GM03348 (cell line): ENCODE results near the gene RALGDS.

Source experiments
- DNase-seq: peaks from one replicate; pipeline ENCODE4 v3.0.0; 2012; ENCODE audit warnings: low spot score

Gene RALGDS

GRCh38 chr9:133134388-133135145 is 13.5 kb upstream of the RALGDS start:
- DNase-seq: no peak

- peak; percentile 93 for DNase-seq
These were observed 12.8 kb upstream of the RALGDS start for GRCh38 chr9:133133681-133134387.

- DNase-seq: no peak
These were observed 11.1 kb upstream of the RALGDS start for GRCh38 chr9:133132174-133132573.

GRCh38 chr9:133131506-133131905 is 10.5 kb upstream of the RALGDS start:
- no peak for DNase-seq

GRCh38 chr9:133130685-133131244 is 9.7 kb upstream of the RALGDS start:
- no peak for DNase-seq

- DNase-seq: no peak
These were observed 8.2 kb upstream of the RALGDS start for GRCh38 chr9:133129001-133129795.

DNA sequence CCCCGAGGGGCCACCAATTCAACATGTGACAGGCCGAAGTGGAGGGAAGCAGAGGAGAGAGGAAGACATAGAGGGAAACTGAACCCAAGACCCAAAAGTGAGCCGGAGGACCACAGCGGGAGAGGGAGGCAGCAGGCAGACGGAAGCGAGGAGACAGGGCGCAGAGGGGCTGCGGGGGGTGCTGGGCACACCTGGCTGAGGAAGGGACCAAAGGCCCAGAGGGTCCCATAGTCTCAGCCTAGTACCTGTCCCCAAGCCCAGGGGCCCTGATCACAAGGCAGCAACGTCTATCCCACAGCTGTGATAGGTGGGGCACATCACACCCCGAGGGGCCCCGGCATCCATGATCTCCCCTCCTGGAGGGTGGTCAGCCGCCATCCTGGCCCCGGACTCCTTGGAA is 7.1 kb upstream of the RALGDS start:
- DNase-seq: no peak

DNA sequence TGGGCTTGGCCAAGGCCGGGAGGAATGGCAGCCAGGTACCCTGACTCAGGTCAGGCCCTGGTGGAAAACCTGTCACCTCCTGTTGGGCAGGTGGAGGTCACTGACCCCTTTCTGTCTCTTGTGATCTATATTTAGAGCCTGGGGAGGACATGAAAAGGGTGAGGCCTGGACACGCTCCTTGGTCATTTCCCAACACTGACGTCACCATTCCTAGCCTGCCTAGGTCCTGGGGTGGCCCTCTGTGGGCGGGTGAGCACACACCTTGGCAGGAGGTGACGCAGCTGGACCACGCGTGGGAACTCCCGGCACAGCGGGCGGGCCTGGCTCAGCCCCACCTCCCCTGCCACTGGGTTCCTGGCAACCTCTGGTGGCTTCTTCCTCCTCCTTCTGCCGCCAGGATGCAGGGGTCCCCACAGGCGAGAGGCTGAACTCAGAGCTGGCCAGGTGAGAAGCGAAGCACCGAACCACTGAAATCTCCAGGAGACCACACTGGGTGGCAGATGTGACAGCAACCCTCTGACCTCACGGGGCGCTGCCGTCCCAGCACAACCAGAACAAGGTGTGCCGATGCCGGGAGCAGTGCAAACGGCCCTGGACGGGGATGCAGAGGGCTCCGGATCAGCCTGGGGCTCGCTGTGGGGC is 6.4 kb upstream of the RALGDS start:
- DNase-seq: no peak

GRCh38 chr9:133126697-133127339 is 5.8 kb upstream of the RALGDS start:
- no peak for DNase-seq

GRCh38 chr9:133125941-133126696 is 5.1 kb upstream of the RALGDS start:
- peak; percentile 74 for DNase-seq

DNA sequence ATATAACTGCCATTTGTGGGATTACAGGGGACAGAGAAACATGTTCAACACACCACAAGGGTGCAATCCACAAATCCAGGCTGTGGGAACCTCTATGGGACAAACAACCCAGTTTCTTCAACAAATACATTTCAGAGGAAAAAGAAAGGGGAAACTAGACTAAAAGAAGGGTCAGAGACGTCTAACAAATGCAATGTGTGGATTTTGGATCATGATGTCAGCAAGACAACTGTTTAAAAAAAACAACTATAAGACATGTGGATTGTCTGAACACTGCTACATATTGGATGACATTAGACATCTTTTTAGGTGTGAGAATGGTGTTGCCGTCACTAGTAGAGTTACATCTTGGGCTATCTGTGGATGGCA is 3.9 kb upstream of the RALGDS start:
- no peak for DNase-seq

- no peak for DNase-seq
These were observed 3.3 kb upstream of the RALGDS start for GRCh38 chr9:133124123-133124906.

DNA sequence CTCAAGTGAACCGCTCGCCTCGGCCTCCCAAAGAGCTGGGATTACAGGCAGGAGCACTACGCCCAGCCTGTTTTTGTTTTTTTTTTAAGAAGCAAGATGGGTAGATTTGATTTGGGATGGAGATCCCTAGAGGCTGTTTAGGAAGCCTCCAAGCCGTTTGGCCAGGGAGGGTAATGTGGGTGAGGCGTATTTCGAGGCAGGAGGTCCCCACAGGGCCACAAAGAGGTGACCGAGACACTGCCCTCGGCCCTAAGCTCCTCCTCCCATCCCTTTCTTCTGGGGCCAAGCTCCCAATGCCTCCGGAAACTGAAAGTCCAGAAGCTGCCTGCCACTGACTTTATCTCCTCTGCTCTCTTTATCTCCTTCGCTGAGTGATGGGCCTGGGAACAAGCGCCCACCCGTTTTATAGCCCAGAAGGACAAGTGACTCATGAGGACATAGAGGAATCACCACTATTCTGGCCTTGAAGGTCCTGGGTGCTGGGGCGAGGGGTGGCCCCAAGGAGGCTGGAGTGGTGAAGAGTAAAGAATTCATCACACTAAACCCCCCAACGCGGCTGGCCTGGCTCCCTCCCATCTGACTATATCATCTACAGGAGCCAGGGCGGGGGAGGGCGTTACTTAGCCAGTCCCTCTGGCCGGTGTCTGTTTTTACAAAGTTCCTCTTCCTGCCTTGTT is 2.0 kb upstream of the RALGDS start:
- no peak for DNase-seq

GRCh38 chr9:133122605-133122934 is 1.5 kb upstream of the RALGDS start:
- DNase-seq: no peak

GRCh38 chr9:133121915-133122550 is 993 bp upstream of the RALGDS start:
- no peak for DNase-seq

- no peak for DNase-seq
These were observed 391 bp downstream of the RALGDS start for GRCh38 chr9:133120501-133121197.

- DNase-seq: no peak
These were observed 1.1 kb downstream of the RALGDS start for GRCh38 chr9:133119846-133120500.
